T-helper 1 cell (primary cell): Measurements from ENCODE around the gene ACTRT3.
A peak's percentile ranks its signal among the peaks of the same experiment; 100 is the strongest.
"Not testable (repeated sequence)": the region's sequence is repeated elsewhere in the genome, so short reads cannot be mapped to it uniquely, and the experiment has no call there.

ENCODE experiments used
- DNase-seq, 5 donors: peaks; one replicate each; pipeline ENCODE4 v3.0.0-alpha.2; 2012 to 2020

ACTRT3 gene

DNA sequence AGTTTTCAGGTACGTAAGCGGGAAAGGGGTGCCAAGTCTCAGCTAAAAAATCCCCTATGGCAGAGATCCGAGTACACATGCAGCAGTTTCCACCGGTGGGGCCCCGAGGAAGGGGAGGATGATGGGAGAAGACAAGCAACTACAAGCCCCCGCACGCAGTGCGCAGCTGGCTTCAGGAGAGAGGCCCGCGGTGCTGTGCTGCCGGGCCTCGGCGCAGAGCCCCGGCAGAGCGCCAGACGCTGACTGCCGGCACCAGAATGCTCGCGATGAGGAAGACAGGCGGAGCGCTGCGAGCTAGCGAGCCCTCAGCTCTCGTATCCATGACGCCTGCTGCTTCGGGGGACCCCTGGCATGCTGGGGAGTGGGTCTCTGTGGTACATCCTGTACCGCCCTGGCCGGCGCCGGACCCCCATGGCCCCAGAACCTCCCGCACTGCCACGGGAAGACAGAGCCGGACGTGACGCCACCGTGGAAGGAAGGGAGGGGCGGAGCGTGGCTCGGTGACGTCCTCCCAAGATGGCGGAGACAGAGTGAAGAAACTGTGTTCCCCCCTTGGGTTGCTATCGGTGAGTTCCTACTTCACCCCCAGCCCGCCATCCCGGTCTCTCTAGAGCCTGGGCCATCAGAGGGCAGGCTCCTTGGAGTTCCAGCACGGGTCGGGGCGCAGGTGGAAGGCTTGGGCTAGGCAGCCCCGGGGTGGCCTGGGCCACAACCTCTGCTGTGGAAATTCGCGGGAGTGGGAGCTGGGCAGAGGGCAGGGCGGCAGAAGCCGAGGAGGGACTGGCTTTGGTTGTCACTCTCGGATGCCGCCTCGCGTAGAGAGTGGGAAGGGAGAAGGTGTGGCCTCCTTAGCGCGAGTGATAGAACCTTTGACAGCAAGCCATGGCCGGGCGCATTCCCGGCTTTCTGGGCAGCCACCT, 3.8 kb upstream of the ACTRT3 start, which contains the start of gene MYNN:
MYNN (plus strand) TSS at position 500 of the 920 bp plus-strand sequence. CDS start 900 bp downstream, outside the sequence.
- DNase-seq: peak; percentile 78 to 93 (median 85)

DNA sequence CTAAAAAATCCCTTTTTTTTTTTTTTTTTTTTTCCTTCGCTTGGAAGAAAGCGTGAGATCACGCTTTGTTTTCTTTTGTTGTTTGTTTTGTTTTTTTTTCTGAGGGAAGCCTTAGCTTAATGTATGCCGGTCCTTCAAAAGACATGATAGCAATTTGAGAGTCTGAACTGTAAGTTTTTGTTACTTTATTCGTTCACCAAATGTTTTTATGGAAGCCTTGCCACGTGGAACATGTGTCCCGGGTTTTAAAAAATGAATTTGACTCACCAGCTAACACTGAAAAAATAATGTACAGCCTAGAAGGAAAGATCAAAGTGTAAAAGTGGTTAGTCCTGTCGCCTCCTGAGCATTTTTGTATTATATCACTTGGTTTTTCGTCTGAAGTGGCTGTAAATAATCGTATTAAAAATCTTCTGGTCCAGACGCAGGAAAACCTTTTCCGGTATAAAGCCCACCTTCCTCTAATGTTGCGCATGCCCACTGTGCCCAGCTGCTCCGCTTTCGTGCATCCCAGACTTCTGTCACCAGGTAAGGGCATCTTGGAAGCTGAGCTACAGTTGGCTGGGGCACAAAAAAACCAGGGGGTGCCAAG, 3.0 kb upstream of the ACTRT3 start:
- DNase-seq: peak in 2 of 5 donors; percentile 40 to 50

DNA sequence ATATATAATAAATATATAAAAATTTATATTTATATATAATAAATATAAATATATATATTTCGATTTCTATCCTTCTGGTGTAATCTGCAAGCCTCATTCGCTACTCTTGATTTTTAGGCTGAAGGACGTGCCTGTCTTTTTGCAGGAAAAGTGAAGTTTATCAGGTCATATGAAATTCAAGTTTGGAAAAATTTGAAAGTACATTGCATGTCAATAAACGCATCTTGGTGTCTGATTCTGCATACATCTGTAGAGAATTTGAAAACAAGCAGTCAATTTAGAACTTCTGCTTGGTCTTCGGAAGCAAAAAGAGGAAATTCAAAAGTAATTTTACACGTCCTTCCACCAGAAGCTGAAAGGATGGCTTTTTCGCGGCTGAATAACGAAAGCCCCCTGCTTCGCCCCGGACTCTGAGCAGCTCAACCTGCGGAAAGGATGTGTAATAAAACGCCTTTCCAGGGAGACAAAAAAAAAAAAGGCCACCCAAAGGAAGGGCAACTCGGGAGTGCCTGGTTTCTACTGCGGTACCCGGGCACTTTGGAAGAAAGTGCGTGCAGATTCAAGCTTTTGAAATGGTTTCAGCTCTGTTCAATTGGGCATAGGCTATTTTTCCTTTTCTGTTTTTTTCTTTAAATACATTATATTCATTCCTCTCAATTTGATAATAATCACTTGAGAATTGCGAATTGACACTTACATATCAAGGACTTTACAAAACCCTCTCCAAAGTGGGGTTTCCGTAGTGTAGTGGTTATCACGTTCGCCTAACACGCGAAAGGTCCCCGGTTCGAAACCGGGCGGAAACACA, 2.3 kb upstream of the ACTRT3 start:
- DNase-seq: peak; percentile 24 to 84 (median 43)

DNA sequence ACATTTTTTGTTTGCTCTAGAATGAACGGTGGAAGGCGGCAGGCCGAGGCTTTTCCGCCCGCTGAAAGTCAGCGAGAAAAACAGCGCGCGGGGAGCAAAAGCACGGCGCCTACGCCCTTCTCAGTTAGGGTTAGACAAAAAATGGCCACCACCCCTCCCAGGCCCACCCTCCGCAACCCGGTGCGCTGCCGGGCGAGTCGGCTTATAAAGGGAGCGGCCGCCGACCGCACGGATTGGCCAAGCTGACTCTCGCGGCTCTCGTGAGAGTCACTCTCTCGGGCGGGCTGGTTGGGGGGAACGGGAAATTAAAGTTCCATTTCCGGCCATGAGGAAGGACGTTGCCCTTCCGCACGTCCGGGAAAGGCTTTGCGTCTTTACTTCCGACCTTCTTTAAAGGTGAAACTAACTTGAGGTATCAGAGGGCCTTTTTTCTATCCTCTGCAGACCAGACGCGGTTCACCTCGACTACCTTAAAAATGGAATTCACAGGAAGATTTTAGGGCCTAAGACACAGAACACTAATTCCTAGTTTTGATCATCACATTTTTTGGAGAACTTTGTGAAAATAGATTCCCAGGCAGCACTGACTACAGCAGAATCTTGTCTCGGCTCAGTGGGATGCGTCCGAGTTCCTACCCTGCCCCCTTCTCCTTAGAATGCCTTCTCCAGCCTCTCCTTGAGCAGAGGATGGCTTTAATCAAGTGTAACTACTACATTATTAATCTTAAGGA, 4.3 kb downstream of the ACTRT3 start, which contains the start of gene TERC:
TERC (minus strand) TSS at position 179 of the 731 bp plus-strand sequence.
- DNase-seq: peak; percentile 82 to 96 (median 89)

DNA sequence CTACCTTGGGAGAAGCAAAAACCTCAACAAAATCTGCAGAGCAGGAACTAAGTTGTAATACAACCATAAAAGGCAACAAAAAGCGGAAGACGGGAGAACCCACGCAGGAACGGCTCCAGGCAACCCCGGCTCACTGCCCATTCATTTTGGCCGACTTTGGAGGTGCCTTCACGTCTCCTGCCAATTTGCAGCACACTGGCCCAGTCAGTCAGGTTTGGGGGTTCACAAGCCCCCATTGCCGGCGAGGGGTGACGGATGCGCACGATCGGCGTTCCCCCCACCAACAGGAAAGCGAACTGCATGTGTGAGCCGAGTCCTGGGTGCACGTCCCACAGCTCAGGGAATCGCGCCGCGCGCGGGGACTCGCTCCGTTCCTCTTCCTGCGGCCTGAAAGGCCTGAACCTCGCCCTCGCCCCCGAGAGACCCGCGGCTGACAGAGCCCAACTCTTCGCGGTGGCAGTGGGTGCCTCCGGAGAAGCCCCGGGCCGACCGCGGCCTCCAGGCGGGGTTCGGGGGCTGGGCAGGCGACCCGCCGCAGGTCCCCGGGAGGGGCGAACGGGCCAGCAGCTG, 5.0 kb downstream of the ACTRT3 start:
- peak; percentile 28 to 77 (median 41) for DNase-seq

DNA sequence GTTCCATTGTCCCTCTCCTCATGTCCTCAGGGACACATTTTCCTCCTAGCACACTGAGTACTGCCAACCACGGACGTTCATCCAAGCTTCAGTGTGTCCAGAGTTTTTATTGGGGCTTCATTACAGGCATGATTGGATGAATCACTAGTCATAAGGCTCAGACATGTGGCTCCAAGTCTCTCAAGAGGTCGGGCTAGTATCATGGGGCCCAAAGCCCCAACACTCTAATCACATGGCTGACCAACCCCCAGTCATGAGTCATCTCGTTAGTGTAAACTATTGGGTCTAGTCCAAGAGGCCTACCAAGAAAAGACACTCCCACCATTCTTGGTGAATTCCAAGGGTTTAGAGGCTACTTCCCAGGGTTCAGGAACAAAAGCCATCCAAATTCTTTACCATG, 8.9 kb downstream of the ACTRT3 start:
- DNase-seq: no peak

DNA sequence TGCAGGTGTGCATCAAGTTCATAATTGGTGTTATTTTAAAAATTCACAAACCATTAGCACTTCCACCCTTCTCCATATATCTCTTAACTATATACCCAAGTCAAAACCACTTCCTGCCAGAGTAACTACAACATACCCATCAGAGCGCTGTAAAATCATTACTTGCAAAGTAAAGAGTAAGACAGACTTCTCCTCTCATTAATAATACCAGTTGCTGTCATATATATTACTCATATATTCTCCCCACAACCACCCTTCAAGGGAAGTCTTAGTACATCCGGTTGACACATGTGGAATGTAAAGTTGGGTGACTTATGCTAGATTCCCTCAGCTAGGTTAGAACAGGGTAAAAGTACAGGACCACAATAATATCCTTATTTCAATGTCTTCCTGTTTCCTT, 10.1 kb downstream of the ACTRT3 start:
- peak in 1 of 5 donors; percentile 78 for DNase-seq

DNA sequence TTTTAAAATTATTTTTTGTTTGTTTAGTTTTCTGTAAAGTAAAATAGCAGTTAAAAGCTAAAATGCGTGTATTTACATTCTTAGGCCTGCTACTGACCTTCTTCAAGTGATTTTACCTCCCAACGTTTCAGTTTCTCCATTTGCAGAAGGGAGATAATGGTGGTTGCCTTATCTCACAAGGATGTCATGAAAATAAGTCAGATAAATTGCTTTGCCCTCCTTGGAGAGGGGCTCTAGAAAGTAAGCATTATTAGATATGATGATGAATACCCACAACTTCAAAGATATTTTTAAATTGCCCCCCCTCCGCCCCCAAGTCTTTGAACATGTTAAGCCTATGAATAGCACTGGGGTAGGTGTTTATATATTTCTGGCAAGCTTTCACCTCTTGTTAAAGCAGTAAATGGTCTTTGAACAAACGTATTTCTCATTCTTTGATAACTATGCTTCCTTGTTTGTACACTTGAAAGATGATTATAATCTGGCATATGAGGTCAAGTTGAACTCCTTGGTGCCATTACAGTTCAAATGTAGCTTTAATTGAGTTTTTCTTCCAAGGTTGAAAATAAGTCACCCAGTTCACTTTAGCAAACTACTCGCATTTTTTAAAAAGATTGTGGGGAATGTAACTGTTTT, 10.9 kb downstream of the ACTRT3 start:
- no peak for DNase-seq

DNA sequence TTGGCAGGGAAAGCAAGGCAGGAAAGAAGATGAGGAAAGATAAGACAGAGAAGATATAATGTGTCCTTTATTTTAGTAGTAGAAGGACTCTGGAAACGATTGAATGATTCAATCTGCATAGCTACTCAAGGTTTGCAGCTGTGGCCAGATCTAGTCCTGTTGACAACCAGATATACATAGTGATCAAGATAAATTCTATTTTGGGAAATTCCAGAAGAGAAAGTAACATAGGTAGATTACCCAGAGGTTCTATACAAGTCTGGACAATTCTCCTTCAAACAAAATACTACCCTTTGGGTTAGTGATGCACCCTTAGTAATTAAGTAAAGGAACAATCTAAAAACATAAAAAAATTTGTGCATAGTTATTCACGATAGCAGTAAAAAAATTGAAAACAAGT, 13.9 kb downstream of the ACTRT3 start:
- no peak for DNase-seq

DNA sequence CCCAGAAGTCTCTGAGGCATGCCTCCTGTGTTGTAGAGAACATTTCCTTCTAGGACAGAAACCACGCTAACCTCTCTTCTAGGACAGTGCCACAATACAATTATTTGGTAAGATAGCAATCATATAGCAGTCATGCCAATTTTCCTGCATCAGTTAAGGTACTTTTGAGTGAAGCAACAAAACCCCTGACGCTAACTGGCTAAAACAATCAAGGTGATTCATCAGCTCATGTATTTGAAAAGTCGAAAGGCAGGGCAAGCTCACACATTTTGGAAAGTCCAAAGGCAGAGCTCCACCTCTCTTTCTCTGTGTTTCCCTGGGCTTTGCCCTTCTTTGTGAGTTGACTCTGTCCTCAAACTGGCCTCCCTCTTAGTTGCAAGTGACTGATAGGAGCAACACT, 14.7 kb downstream of the ACTRT3 start:
- DNase-seq: no peak

DNA sequence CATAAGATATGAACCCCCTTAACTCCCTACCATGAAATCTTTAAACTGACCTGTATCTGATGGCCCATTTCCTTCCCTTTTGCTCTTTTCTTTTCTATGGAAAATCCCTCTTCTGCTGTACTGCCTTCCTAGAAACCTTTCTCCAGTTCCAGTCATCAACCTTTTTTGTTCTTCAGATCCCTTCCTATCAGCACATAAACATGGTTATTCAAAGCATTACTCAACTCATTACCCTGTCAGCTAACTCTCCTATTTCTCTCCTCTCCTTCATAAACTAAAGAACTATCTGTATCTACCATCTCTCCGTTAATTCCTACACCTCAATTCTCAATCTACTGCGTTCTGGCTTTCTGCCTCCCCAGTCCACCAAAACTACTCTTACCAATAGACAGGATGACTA, 17.5 kb downstream of the ACTRT3 start:
- DNase-seq: no peak

DNA sequence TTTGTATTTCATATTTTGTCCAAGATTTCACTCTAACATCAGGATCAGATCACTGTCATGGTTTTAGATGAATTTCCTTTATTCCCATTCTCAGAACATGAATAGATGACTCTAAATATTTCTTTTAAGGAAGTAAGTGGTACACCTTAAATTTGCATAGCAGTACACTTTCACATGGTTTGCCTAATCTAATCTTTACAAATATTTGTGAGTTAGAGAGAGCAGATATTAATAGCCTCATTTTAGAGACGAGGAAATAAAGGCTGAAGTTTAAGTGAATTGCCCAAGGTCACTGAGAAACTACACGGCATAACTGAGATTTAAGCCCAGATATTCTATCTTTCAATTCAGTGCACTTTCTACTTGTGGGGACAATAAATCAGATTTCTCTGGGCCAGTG, 18.7 kb downstream of the ACTRT3 start:
- DNase-seq: no peak

DNA sequence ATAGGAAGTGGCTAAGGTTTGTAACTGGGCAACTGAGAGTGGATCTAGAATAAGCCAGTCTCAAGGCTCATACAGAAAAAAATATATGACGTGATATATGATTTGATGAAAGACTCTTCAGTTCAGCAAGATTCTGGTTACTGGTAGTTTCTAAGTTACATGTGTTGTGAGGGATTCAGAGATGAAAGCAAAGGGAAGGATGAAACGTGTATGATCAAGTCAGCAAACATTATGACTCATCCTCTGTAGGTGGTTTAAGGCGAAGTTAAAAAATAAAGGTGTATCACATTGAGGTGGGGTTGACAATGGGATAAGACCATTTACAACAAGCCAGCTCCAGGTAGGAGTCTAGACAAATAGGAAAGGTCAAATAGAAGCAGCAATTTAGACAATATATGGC, 20.7 kb downstream of the ACTRT3 start:
- peak in 1 of 5 donors; percentile 24 for DNase-seq

DNA sequence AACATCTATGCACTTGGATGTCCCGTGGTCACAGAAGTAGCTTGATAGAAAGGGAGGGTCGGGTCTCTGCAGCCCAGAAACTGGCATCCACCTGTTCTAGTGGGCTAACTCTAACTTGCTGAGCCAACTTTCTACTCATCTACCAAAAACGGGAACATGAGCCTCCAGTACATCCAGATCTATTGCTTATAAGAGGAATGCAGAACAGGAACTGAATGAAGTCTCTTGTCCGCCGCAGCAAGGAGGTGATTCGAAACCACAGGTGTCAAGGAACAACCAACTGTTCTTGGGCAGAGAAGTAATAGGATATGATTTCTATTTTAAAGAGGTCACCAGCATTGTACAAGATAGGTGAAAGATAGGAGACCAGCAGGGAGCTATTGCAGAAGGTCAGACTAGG, 22.4 kb downstream of the ACTRT3 start:
- DNase-seq: no peak

DNA sequence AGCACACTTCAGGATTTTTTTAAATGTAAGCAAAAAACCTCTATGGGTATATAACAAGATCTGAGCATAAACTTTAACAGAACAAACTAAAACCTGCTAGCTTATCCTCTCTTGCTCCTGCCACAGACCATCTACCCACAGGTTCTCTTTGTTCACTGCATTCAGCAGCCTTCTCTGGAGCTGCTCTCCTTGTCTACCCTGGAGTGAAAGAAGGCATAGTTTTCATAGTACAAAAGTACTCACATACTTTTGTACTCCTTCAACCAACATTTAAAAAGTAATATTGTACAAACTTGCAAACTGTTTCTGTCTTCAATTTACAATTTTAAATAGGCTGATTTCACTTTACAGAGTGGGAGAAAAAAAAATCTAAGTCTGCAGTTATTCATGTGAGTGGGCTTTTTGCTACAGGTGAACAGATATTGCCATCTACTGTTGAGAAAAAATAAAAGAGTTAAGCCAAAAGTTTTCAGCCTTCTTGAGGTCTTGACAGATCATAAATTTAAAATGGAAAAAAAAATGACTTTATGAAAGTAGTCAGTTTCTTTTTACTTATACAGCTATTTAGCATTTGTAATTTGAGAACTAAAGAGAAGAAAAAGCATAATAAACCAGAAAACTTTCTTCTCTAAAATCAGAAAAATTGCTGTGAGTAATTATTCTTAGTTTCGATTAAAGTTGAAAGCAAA, 24.9 kb downstream of the ACTRT3 start:
- DNase-seq: no peak

DNA sequence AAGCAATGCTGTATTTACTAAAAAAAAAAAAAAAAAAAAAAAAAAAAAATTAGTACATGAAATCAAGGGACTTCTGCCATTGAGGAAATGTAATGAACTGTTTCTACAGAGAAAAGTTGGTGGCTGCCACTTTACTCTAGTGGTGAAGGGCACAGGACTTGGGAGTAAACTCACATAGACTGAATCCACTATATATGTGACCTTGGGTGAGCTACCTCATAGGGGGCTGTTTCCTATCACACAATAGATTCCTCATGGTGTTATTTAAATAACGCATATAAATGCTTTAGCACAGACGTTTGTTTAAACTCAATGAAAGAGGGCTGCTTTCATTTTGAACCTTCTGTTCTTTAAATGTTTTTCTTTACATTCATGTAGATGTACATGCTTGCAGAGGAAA, 30.3 kb downstream of the ACTRT3 start:
- DNase-seq: no peak

DNA sequence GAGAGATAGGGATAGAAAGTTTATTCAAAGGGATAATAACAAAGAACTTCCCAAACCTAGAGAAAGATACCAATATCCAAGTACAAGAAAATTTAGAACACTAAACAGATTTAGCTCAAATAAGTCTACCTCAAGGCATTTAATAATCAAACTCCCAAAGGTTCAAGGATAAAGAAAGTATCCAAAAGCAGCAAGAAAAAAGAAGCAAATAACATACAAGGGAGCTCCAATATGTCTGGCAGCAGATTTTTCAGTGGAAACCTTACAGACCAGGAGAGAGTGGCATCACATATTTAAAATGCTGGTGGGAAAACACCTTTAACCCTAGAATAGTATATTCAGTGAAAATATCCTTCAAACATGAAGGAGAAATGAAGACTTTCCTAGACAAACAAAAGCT, 37.5 kb downstream of the ACTRT3 start:
- not testable (repeated sequence) for DNase-seq

DNA sequence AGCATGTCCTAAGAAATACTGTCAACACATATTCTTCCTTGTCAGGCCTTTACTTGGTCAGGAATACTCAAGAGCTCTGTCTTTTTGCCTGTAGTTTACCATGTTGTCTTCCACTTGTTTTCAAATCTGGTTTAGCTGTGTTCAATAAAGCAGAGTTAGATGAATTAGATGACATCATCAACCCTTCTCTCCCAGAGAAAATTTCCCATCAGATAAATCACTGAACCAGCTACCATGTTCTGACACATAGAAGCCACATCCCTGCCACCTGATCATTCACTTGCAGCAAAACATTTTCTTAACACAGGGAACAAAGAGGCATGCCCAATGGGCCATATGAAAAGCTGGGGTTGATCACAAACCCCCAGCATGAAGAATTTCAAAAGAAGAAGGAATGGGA, 46.6 kb downstream of the ACTRT3 start:
- no peak for DNase-seq

DNA sequence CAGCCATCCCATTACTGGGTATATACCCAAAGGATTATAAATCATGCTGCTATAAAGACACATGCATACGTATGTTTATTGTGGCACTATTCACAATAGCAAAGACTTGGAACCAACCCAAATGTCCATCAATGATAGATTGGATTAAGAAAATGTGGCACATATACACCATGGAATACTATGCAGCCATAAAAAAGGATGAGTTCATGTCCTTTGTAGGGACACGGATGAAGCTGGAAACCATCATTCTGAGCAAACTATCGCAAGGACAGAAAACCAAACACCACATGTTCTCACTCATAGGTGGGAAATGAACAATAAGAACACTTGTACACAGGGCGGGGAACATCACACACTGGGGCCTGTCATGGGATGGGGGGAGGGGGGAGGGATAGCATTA, 50.9 kb downstream of the ACTRT3 start:
- DNase-seq: not testable (repeated sequence)
